GM23338 (cell line): ENCODE measurements around the gene EP400. TPM values are rescaled to one million over a fixed set of nuclear protein-coding genes. Genes with fewer than 3 reads are reported as not detected.

Source experiments
- ATAC-seq: fragments of 200-7000 bp; cut with Tn5 transposase; 3 replicates; pipeline ENCODE4 v1.9.1; 2020
- DNase-seq: peaks from one replicate; pipeline ENCODE4 v3.0.0-alpha.2; 2015; ENCODE audit warnings: low spot score
- H2AFZ ChIP-seq: fragments of 200-600 bp; sonication (generic); 2 replicates; pipeline ENCODE4 v1.8.0; 2016; ENCODE audit warnings: antibody characterized with exemption, mild to moderate bottlenecking, moderate library complexity
- H3F3A ChIP-seq: fragments of 200-600 bp; sonication (generic); replicated peaks from 2 replicates; pipeline ENCODE4 v1.8.0; 2017; ENCODE audit warnings: antibody characterized with exemption, mixed run types, low read depth
- H3K27ac ChIP-seq: fragments of 200-600 bp; sonication (generic); 2 replicates; pipeline ENCODE4 v1.6.1; 2016; ENCODE audit warnings: low read depth
- H3K27me3 ChIP-seq: fragments of 200-600 bp; sonication (generic); 2 replicates; pipeline ENCODE4 v1.8.0; 2016; ENCODE audit warnings: mild to moderate bottlenecking, mixed run types, moderate library complexity; ENCODE audit not compliant: insufficient read depth
- H3K36me3 ChIP-seq: fragments of 200-600 bp; sonication (generic); 2 replicates; pipeline ENCODE4 v1.8.0; 2016; ENCODE audit warnings: mild to moderate bottlenecking; ENCODE audit not compliant: insufficient read depth
- H3K4me1 ChIP-seq: fragments of 200-600 bp; sonication (generic); 2 replicates; pipeline ENCODE4 v1.8.0; 2016; ENCODE audit warnings: mild to moderate bottlenecking, moderate library complexity; ENCODE audit not compliant: insufficient read depth
- H3K4me2 ChIP-seq: fragments of 200-600 bp; sonication (generic); 2 replicates; pipeline ENCODE4 v1.7.1; 2017; ENCODE audit warnings: mixed run types
- H3K4me3 ChIP-seq: fragments of 200-600 bp; sonication (generic); 2 replicates; pipeline ENCODE4 v1.6.1; 2016; ENCODE audit warnings: mixed run types
- H3K79me2 ChIP-seq: fragments of 200-600 bp; sonication (generic); replicated peaks from 2 replicates; pipeline ENCODE4 v1.8.0; 2017; ENCODE audit warnings: mild to moderate bottlenecking; ENCODE audit not compliant: insufficient read depth
- H3K9me2 ChIP-seq: fragments of 200-600 bp; sonication (generic); 2 replicates; pipeline ENCODE4 v1.8.0; 2017; ENCODE audit not compliant: insufficient read depth
- H4K20me1 ChIP-seq: fragments of 200-600 bp; sonication (generic); replicated peaks from 2 replicates; pipeline ENCODE4 v1.8.0; 2017; ENCODE audit warnings: mild to moderate bottlenecking; ENCODE audit not compliant: insufficient read depth
- H3K27ac Mint-ChIP-seq: 2 replicates; pipeline ENCODE4 v1.8.0; 2020; ENCODE audit warnings: inconsistent platforms, mild to moderate bottlenecking, moderate library complexity, mixed read lengths
- H3K27me3 Mint-ChIP-seq: 3 replicates; pipeline ENCODE4 v1.8.0; 2022; ENCODE audit warnings: low read depth, mild to moderate bottlenecking, moderate library complexity, mixed read lengths, inconsistent platforms; ENCODE audit not compliant: insufficient read depth, poor library complexity
- H3K36me3 Mint-ChIP-seq: 3 replicates; pipeline ENCODE4 v1.8.0; 2021; ENCODE audit warnings: low read depth, mild to moderate bottlenecking, inconsistent platforms, moderate library complexity, mixed read lengths
- H3K4me1 Mint-ChIP-seq: 3 replicates; pipeline ENCODE4 v1.8.0; 2020; ENCODE audit warnings: mild to moderate bottlenecking, inconsistent platforms, mixed read lengths
- H3K4me3 Mint-ChIP-seq: 3 replicates; pipeline ENCODE4 v1.8.0; 2021; ENCODE audit warnings: moderate library complexity, mild to moderate bottlenecking, inconsistent platforms, mixed read lengths
- H3K9me3 Mint-ChIP-seq: 3 replicates; pipeline ENCODE4 v1.8.0; 2020; ENCODE audit warnings: moderate library complexity, mild to moderate bottlenecking, inconsistent platforms, mixed read lengths
- CREB1 ChIP-seq: fragments of 250-450 bp; sonication (Bioruptor Pico); IDR thresholded peaks from 2 replicates; pipeline ENCODE4 v1.5.0; 2020; ENCODE audit warnings: low read depth, mild to moderate bottlenecking, moderate library complexity
- ETS1 ChIP-seq: IDR thresholded peaks from 2 replicates; pipeline ENCODE4 v1.6.1; 2016; ENCODE audit warnings: antibody characterized with exemption
- JUNB ChIP-seq: IDR thresholded peaks from one replicate; pipeline ENCODE4 v1.6.1; 2016; ENCODE audit warnings: antibody characterized with exemption; ENCODE audit not compliant: unreplicated experiment
- NANOG ChIP-seq: IDR thresholded peaks from 2 replicates; pipeline ENCODE4 v1.6.1; 2016; ENCODE audit warnings: antibody characterized with exemption, borderline replicate concordance
- POLR2AphosphoS5 ChIP-seq: IDR thresholded peaks from 2 replicates; pipeline ENCODE4 v1.6.1; 2016; ENCODE audit warnings: antibody characterized with exemption, low read depth
- ZNF331 ChIP-seq: fragments of 250-450 bp; sonication (Bioruptor Pico); IDR thresholded peaks from 2 replicates; pipeline ENCODE4 v1.5.0; 2020; ENCODE audit warnings: low read depth, mild to moderate bottlenecking, moderate library complexity
- polyA plus RNA-seq: library from polyadenylated mRNA; unstranded; fragments of >200 nt; fragmentation: Nextera tagmentation; extraction: Ambion mirVana; gene quantifications from 2 replicates; pipeline ENCODE4 v1.2.1, GENCODE V29; 2016
- total RNA-seq: library from RNA; depleted of rRNA; stranded (reverse); fragments of >200 nt; shearing (Covaris generic); gene quantifications from 2 replicates; pipeline ENCODE4 v1.2.3, GENCODE V29; 2014
- TF ChIP-seq, protein P1 (sequence below), 2 experiments: fragments of 200-600 bp in 1 of 2; sonication (generic) in 1 of 2; conservative IDR thresholded peaks; 2 replicates each; pipeline versions ENCODE4 v1.5.1 to v1.6.1; 2016 to 2017; ENCODE audit warnings: antibody characterized with exemption in 2 of 2, low read depth in 2 of 2, mild to moderate bottlenecking in 2 of 2, moderate library complexity in 1 of 2

Gene EP400
- total and polyA plus RNA-seq, 2 experiments from 2014 or later = 26.3 to 57.2 TPM

GRCh38 chr12:131919051-131919347 is 30.7 kb upstream of the EP400 start:
- Histone ChIP-seq H3K27ac (no peak overlapping the region), H3K9me2 (no peaks in the 10 kb centered on the region), H4K20me1 (0 out of 2 replicates have a peak, but pooled peaks cover 9% of the 10 kb centered on the region), H3K36me3 (no peaks in the 10 kb centered on the region), H2AFZ (no peak overlapping the region), H3K4me2 (no peak overlapping the region), H3K4me3 (no peak overlapping the region), H3K27me3 (no peaks in the 10 kb centered on the region), H3K79me2 (no peaks in the 10 kb centered on the region), H3K4me1 (no peaks in the 10 kb centered on the region), H3F3A (0 out of 2 replicates have a peak, but pooled peaks cover 4% of the 10 kb centered on the region)
- DNase-seq (no peak), ATAC-seq (no peak)
- H3K27me3 Mint-ChIP-seq = peaks cover 7% of the 10 kb centered on the region
- no peaks in the 10 kb centered on the region for H3K9me3 Mint-ChIP-seq
- H3K4me3 Mint-ChIP-seq = no peak overlapping the region
- no peak overlapping the region for H3K27ac Mint-ChIP-seq
- no peaks in the 10 kb centered on the region; the same call in 2 of the 3 replicates for H3K4me1 Mint-ChIP-seq
- TF ChIP-seq POLR2AphosphoS5 (no peak), ETS1 (no peak), ZNF331 (CRISPR knock-in tag) (no peak)
- TF ChIP-seq, protein P1, sequence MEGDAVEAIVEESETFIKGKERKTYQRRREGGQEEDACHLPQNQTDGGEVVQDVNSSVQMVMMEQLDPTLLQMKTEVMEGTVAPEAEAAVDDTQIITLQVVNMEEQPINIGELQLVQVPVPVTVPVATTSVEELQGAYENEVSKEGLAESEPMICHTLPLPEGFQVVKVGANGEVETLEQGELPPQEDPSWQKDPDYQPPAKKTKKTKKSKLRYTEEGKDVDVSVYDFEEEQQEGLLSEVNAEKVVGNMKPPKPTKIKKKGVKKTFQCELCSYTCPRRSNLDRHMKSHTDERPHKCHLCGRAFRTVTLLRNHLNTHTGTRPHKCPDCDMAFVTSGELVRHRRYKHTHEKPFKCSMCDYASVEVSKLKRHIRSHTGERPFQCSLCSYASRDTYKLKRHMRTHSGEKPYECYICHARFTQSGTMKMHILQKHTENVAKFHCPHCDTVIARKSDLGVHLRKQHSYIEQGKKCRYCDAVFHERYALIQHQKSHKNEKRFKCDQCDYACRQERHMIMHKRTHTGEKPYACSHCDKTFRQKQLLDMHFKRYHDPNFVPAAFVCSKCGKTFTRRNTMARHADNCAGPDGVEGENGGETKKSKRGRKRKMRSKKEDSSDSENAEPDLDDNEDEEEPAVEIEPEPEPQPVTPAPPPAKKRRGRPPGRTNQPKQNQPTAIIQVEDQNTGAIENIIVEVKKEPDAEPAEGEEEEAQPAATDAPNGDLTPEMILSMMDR (conservative IDR thresholded peaks at IDR 0.05; ENCODE audit: low read depth in 2 of 2) = no peak
- peaks cover 21% of the 10 kb centered on the region; the same call in 2 of the 3 replicates for H3K36me3 Mint-ChIP-seq

- Mint-ChIP-seq H3K4me1 (no peaks in the 10 kb centered on the region; the same call in 2 of the 3 replicates), H3K4me3 (no peak overlapping the region), H3K27ac (no peak overlapping the region), H3K36me3 (peaks cover 17% of the 10 kb centered on the region; the same call in 2 of the 3 replicates), H3K9me3 (no peaks in the 10 kb centered on the region), H3K27me3 (peaks cover 7% of the 10 kb centered on the region)
- Histone ChIP-seq H3K27ac (no peak overlapping the region), H3K4me3 (no peak overlapping the region), H3K4me1 (no peaks in the 10 kb centered on the region), H3K27me3 (no peaks in the 10 kb centered on the region), H3K4me2 (no peak overlapping the region), H2AFZ (no peak overlapping the region), H3K9me2 (no peaks in the 10 kb centered on the region), H3K36me3 (no peaks in the 10 kb centered on the region), H4K20me1 (0 out of 2 replicates have a peak, but pooled peaks cover 9% of the 10 kb centered on the region), H3F3A (0 out of 2 replicates have a peak, but pooled peaks cover 4% of the 10 kb centered on the region), H3K79me2 (no peaks in the 10 kb centered on the region)
- no peak for DNase-seq
- no peak for ATAC-seq
- TF ChIP-seq JUNB (no peak), POLR2AphosphoS5 (no peak), NANOG (no peak), CREB1 (CRISPR knock-in tag) (no peak)
Observed at GRCh38 chr12:131919366-131920156, 30.2 kb upstream of the EP400 start.
